Femur (tissue), 1 donor: ENCODE data around the gene EYA4.
"Not testable (repeated sequence)": the region's sequence is repeated elsewhere in the genome, so short reads cannot be mapped to it uniquely, and the experiment has no call there.

Source experiments
- DNase-seq: peaks from one replicate; pipeline ENCODE4 v3.0.0-alpha.2; 2017

Gene EYA4

DNA sequence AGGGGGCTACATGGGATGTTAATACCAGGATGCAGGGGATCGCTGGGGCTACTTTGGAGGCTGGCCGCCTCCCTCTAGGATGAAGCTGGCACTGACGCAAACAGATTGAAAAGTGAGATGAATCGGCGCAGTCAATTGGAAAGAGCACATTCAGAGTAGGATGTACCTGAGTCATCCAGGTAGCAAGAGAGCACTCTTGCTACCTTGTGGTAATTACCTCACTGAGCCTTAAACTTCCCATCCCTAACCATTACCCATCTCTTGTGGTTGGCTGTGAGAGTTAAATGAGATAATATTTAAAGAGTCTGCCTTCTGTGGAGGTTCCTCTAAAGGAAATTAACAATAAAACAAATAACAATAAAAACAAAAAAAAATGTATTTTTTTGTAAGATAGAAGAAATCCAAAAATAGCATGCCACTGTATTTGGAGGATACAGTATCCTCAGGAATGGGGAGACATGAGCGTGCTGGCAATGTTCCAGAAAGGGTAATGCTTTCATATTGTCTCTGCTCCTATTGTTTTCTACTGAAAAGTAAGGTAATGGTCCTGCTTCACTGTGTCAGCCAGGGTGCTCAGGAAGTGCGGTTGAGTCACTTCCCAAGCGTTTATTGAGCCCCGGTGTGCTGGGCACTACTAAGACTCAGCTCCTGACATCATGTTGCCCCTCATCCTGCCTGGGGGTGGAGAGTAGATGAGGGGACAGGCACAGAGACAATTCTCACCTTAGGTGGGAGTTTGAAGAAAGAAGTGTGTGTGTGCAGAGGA, 301.1 kb downstream of the EYA4 start:
- no peak for DNase-seq

DNA sequence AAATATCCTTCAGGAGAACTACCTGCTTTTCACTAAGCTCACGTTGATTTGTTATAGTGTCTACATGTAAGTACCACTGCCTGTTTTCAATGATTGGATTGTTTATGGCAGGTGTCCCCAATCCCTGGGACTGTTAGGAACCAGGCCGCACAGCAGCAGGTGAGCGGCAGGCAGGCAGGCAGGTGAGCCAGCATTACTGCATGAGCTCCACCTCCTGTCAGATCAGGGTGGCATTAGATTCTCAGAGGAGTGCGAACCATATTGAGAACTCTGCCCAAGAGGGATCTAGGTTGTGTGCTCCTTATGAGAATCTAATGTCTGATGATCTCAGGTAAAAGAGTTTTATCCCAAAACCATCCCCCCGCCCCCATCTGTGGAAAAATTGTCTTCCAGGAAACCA, 303.3 kb downstream of the EYA4 start:
- no peak for DNase-seq

GRCh38 chr6:133546098-133546497, 304.9 kb downstream of the EYA4 start:
- no peak for DNase-seq

DNA sequence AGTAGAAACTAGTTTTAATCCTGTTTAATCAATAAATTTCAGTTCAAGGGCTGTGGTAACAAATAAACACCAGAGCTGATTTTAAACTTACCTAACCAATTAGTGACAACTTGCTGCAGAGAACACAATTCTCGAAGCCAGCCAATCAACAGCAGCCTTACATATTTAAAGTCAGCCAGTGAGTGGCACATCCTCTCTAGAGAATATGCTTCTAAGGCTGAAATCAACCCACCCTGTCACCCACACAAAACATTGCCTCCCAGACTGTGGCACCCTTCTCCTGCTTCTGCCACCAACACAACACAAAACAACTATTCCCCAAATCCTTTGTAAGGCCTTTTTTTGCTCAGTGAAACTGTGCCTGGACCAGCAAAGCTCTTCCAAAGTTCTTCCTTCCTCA, 306.0 kb downstream of the EYA4 start:
- DNase-seq, result no peak

DNA sequence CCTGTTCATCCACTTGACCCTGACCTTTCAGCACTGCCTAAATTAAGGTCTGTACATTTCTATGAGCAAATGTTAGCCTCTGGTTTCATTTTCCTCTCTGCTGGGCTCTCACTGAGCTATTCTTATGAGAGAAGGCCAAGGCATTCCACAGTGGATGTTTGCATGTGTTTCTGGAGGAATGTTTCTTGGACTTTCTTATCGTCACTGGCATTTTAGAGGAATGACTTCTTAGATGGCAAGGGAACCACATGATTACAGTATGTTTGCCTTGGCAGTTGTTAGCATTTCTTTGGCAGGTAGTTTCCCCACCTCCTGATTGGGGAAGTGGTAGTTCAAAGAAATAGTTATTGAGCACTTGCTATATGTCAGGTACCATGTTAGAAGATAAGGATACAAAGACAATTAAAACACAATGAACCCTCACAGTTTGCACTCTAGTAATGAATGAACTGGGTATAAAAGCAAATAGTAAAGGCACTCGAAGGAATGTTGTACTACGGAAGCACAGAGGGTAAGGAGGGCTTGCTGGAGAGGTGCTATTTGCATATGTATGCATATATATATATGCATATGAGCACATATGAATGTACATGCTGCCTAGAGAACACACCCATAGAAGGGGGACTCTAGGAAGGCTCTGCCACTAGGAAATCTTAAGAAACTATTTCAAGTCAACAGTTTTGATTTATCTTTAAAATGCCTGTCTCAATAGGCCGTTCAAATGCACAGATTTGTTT, 307.4 kb downstream of the EYA4 start:
- DNase-seq, result no peak

- DNase-seq, result no peak
Observed at GRCh38 chr6:133549371-133549801, 308.2 kb downstream of the EYA4 start.

- no peak for DNase-seq
Observed at GRCh38 chr6:133550026-133550425, 308.9 kb downstream of the EYA4 start.

DNA sequence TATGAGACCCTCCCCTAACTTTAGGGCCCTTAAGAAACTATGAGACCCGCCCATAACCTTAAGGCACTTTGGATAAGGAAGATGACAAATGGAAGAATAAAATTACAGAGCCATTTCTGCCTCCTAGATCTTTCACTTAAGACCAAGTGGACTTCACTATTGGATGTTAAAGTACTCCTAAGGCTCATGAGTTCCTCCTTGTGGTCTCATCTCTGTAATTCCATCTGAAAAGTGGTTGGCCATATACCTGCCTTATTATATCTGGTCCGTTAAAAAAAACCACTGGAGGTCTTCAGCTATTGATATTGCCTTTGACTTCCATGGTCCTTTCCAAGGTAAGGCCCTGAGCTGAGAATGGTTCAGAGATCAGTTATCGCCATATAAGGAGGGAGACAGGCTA, 310.3 kb downstream of the EYA4 start:
- DNase-seq, result no peak

GRCh38 chr6:133551847-133552341, 310.7 kb downstream of the EYA4 start:
- peak; percentile 55 for DNase-seq

DNA sequence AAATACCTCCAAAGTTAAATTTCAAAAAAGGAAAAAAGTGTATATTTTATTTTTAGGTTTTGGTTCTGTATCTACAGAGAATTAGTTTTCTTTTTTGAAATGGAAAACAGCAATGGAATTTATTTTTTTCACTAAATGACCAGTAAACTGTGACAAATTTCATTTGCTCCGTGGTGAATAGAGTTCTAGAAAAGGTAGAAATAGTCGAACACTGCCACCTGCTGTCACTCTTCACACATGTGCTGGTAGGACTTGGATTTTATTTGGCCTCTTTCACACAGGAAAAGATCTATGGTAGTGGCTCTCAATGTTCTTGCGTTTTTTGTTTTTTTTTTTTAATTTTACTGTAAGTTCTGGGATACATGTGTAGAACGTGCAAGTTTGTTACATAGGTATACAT, 312.5 kb downstream of the EYA4 start:
- DNase-seq, result peak; percentile 53

GRCh38 chr6:133554121-133554520, 313.0 kb downstream of the EYA4 start:
- not testable (repeated sequence) for DNase-seq

DNA sequence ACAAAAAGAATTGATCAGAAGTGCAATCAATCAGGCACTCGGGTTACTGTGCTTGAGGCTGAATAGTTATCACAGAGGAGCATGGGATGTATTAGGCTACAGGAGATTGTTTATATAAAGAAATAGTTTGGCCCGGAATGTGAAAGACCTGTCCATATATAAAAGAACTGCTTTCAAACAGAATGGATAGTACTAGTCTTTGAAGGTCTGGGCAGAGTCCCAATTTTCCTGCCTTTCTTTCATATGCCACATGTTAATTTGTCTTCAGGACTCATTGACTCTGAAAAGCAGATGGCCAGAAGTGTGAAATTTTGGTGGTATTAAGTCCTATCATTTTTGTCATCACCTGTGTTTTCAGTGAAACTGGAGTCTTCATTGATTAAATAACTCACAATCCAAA, 314.5 kb downstream of the EYA4 start:
- no peak for DNase-seq

- DNase-seq, result no peak
Observed at GRCh38 chr6:133559926-133560325, 318.8 kb downstream of the EYA4 start.

DNA sequence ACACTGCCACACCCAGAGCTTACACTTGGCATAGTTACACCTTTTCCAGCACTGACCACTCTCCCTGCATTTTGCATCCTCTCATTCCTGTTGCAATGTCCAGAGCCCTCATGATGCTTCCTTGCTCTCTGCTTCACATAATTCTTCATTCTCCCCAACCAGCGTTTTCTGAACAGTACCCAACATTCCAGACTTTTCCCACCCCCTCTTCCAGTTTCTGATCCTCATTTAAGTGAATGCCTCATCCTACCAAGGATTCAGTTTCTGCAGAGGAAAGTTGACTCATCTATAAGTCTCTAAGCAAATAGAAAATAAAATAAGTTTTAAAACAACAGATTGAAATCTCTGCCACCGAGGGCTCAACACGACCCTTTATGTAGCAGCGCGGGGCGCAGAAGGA, 326.5 kb downstream of the EYA4 start:
- no peak for DNase-seq

- DNase-seq, result no peak
Observed at GRCh38 chr6:133568970-133569889, 328.1 kb downstream of the EYA4 start.

DNA sequence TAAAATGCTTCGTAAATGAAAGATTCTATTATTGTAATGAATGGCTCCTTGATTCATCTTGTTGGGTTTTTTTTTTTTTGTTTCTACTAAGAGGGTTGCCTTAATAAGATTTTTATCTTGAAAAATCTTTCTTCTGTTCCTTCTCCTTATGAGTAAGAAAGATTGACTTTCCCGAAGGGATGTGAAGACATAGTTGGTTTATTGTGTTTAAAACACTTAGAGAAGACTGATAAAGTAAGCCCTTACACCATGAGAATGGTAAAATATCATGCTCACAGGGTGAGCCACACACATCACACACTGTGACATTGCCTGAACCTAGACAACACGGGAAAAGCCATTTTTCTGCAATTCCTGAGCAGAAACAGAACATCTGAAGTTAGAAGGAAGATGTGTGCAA, 330.5 kb downstream of the EYA4 start:
- DNase-seq, result no peak

GRCh38 chr6:133577851-133578250, 336.7 kb downstream of the EYA4 start:
- DNase-seq, result no peak
